Activated CD8-positive, alpha-beta memory T cell treated with anti-CD3 and anti-CD28 coated beads, Interleukin-2, amount 10 ng/mL, durations not matched to agents 7 days and 5 days (primary cell): ENCODE measurements around the gene INVS. TPM values are rescaled to one million over a fixed set of nuclear protein-coding genes. Genes with fewer than 3 reads are reported as not detected.
"Not testable (repeated sequence)": the region's sequence is repeated elsewhere in the genome, so short reads cannot be mapped to it uniquely, and the experiment has no call there.

ENCODE experiments used
- ATAC-seq: fragments of 150-1000 bp; cut with Tn5 transposase; one replicate; pipeline ENCODE4 v1.10.0; 2021; ENCODE audit warnings: moderate library complexity
- CTCF ChIA-PET: fragments of 350-600 bp; sonication (Branson Sonifier 250); formaldehyde crosslinking; loops from one replicate; lab custom pipeline; 2021; ENCODE audit warnings: antibody characterized with exemption; lab: Charles Lee
- DNase-seq: peaks from one replicate; pipeline ENCODE4 v3.0.0-alpha.2; 2020
- H3K27ac Mint-ChIP-seq: one replicate; pipeline ENCODE4 v1.8.0; 2021; ENCODE audit warnings: mild to moderate bottlenecking, mixed read lengths
- H3K27me3 Mint-ChIP-seq: one replicate; pipeline ENCODE4 v1.8.0; 2021; ENCODE audit warnings: mixed read lengths
- H3K36me3 Mint-ChIP-seq: one replicate; pipeline ENCODE4 v1.8.0; 2021; ENCODE audit warnings: mild to moderate bottlenecking, mixed read lengths
- H3K4me1 Mint-ChIP-seq: one replicate; pipeline ENCODE4 v1.8.0; 2021; ENCODE audit warnings: mixed read lengths
- H3K4me3 Mint-ChIP-seq: one replicate; pipeline ENCODE4 v1.8.0; 2021; ENCODE audit warnings: mild to moderate bottlenecking, moderate library complexity, mixed read lengths
- H3K9me3 Mint-ChIP-seq: one replicate; pipeline ENCODE4 v1.8.0; 2022; ENCODE audit warnings: low read depth, mixed read lengths
- total RNA-seq, 2 experiments: library from RNA; stranded (reverse); gene quantifications; one replicate each; pipeline ENCODE4 v1.2.3, GENCODE V29; 2021

INVS gene
- total RNA-seq, 2 experiments from 2014 or later, result 21.3 TPM

DNA sequence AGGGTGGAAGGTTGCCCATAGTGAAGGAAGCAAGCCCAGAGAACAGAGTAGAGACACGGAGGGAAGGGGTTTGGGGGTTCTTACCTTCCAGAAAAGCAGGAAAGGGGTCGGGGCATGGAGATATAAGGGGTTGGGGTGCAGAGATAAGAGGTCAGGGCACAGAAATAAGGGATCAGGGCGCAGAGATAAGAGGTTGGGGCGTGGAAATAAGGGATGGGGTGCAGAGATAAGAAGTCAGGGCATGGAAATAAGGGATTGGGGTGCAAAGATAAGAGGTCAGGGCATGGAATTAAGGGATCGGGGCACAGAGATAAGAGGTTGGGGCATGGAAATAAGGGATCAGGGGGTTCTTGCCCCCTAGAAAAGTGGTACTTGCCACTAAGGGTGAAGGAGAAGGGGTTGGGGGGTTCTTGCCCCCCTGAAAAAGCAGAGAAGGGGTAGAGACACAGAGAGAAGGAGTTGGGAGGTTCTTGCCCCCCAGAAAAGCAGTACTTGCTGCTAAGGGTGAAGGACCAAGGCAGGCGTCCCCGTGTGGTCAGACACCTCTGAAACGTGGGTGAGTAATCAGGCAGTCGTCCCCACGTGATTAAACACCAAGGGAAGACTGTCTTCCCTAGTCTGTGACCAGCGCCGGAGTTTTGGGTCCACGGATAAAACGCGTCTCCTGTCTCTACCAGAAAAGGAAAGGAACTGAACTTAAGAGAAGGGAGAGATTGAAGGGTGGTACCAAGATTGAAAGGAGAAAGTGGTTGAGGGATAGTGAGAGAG is 46.3 kb downstream of the INVS start:
- CTCF ChIA-PET, H3K27ac Mint-ChIP-seq, ATAC-seq, H3K27me3 Mint-ChIP-seq, DNase-seq, H3K9me3 Mint-ChIP-seq, H3K4me1 Mint-ChIP-seq, H3K4me3 Mint-ChIP-seq, H3K36me3 Mint-ChIP-seq: not testable (repeated sequence)

DNA sequence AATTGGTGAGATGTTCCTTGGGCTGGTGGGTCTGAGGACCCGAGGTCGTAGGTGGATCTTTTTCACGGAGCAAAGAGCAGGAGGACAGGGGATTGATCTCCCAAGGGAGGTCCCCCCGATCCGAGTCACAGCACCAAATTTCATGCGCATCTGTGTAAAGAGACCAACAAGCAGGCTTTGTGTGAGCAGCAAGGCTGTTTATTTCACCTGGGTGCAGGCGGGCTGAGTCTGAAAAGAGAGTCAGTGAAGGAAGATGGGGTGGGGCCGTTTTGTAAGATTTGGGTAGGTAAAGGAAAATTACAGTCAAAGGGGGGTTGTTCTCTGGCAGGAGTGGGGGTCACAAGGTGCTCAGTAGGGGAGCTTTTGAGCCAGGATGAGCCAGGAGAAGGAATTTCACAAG is 46.9 kb downstream of the INVS start:
- H3K36me3 Mint-ChIP-seq, H3K4me1 Mint-ChIP-seq, H3K27ac Mint-ChIP-seq, H3K4me3 Mint-ChIP-seq, CTCF ChIA-PET, H3K27me3 Mint-ChIP-seq, DNase-seq, ATAC-seq, H3K9me3 Mint-ChIP-seq: not testable (repeated sequence)

DNA sequence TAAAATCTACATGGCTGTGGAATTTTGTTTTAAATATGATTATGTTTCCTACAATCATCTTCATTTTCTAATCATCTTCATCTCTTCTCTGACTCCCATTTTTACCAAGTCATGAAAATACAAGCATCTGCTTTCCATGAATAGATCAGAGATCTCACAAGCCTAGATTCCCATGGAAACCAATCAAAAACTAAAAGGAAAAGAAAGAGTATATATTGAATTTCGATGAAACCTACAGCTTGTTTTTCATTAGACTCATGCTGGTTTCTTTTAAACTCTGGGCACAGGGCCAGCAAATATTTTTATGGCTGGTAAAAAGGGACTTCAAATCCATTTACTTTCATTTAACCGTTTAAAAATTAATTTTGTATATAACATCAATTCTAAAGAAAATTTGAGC is 51.2 kb downstream of the INVS start:
- no peak overlapping the region for H3K27ac Mint-ChIP-seq
- H3K9me3 Mint-ChIP-seq, result no peaks in the 10 kb centered on the region
- no peaks in the 10 kb centered on the region for H3K4me1 Mint-ChIP-seq
- CTCF ChIA-PET, result interaction anchor here (1.1 kb wide), 1 partner anchor 100 kb away, joined by 3 read pairs; no protein-coding TSS in a partner anchor
- H3K36me3 Mint-ChIP-seq, result peaks cover 3% of the 10 kb centered on the region
- ATAC-seq (no peak), DNase-seq (no peak)
- H3K4me3 Mint-ChIP-seq, result no peak overlapping the region
- no peaks in the 10 kb centered on the region for H3K27me3 Mint-ChIP-seq

DNA sequence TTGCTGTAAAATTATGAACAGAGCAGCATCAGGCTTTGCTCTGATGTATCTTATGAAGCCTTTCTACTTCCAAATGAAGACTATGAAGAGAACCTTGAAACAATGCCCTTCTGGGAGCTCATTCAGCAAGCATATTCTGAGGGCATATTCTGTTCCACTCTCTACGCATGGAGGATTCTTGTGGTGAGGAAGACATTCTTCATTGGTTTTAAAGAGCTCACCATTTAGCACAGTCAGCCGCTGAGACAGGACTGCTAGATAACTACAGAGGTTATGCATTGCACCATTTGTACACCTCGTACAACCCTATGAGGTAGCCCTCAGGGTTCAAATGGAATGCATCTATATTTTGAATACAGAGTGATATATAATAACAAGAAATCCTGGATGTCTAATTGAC is 61.0 kb downstream of the INVS start:
- no peak overlapping the region for H3K27ac Mint-ChIP-seq
- no peak for ATAC-seq
- no peaks in the 10 kb centered on the region for H3K4me1 Mint-ChIP-seq
- CTCF ChIA-PET, result no interaction called here
- H3K4me3 Mint-ChIP-seq, result no peak overlapping the region
- H3K36me3 Mint-ChIP-seq, result peaks cover 4% of the 10 kb centered on the region
- no peaks in the 10 kb centered on the region for H3K27me3 Mint-ChIP-seq
- DNase-seq, result no peak
- H3K9me3 Mint-ChIP-seq, result no peaks in the 10 kb centered on the region

DNA sequence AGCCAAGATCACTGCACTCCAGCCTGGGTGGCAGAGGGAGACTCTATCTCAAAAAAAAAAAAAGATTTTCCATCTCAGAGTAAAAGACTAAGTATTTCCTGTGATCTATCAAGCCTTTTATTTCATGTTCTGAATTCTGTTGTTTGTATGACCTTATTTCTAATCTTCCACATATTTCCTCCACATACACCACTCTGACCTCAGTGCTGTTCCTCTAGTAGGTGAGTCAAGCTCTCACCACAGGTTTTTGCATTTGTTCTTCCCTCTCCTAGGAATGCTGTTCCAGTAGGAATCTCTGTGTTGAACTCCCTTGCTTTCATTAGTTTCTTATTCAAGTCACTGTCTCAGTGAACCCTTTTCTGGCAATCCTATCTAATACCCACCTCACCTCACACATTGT is 68.1 kb downstream of the INVS start:
- no peaks in the 10 kb centered on the region for H3K27me3 Mint-ChIP-seq
- no peaks in the 10 kb centered on the region for H3K9me3 Mint-ChIP-seq
- ATAC-seq (no peak), DNase-seq (no peak)
- H3K36me3 Mint-ChIP-seq, result peaks cover 9% of the 10 kb centered on the region
- CTCF ChIA-PET, result interaction anchor here (1.5 kb wide), 1 partner anchor 8 kb away, joined by 4 read pairs; no protein-coding TSS in a partner anchor
- H3K27ac Mint-ChIP-seq, result no peak overlapping the region
- no peak overlapping the region for H3K4me3 Mint-ChIP-seq
- no peaks in the 10 kb centered on the region for H3K4me1 Mint-ChIP-seq

DNA sequence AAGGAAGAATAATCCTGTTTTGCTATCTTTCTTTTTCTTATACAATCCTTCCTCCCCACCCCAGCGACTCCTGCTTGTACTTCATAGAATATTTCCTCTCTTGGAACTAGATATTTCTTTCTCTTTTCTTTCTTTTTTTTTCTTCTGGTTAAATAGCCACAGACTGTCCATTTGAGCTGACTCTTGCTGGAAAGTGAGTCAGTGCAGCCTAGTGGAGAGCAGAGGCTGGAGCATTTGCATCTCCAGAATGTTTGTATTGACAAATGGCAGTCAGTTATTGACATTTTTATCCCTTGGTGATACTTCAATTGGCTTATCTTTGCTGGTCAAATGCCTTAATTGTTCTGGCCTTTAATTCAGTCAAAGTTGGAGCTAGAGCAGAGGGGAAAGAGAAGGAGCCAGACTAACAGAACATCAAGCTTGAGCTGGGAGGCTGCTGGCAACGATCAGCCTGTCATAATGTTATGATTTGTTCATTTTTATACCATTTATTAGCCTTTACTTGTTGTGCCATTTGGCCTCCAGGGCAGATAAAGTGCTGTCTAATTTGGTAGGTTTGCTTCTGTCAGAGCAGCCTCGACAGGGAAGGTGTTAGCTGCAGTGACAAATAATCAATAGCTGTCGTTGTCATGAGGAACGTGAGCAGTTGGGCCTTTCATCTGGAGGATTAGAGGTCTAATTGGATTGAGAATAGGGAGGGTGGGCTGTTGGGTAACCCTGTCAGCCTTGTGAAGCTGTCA is 69.0 kb downstream of the INVS start:
- CTCF ChIA-PET, result interaction anchor here (0.6 to 1.5 kb wide), 2 partner anchors 9 to 16 kb away, joined by 3 to 4 read pairs; no protein-coding TSS in a partner anchor
- DNase-seq (no peak), ATAC-seq (no peak)
- H3K9me3 Mint-ChIP-seq, result no peaks in the 10 kb centered on the region
- H3K27ac Mint-ChIP-seq, result no peak overlapping the region
- no peaks in the 10 kb centered on the region for H3K4me1 Mint-ChIP-seq
- no peak overlapping the region for H3K4me3 Mint-ChIP-seq
- no peaks in the 10 kb centered on the region for H3K27me3 Mint-ChIP-seq
- peaks cover 15% of the 10 kb centered on the region for H3K36me3 Mint-ChIP-seq

DNA sequence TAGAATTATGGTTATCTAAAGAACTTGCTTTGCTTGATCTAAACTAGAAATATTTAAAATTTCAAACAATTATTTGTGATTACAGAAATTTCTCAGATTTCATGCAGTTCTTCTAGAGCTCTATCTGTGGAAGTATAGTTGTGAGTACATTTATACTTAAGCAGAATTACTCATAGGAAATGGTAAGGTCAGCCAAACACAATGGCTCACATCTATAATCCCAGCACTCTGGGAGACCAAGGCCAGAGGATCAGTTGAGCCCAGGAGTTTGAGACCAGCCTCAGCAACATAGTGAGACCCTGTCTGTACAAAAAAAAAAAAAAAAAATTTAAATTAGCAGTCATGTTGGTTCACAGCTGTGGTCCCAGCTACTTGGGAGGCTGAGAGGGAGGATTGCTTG is 71.0 kb downstream of the INVS start:
- Mint-ChIP-seq H3K4me1 (no peaks in the 10 kb centered on the region), H3K4me3 (no peak overlapping the region), H3K36me3 (peaks cover 32% of the 10 kb centered on the region), H3K27ac (no peak overlapping the region), H3K27me3 (no peaks in the 10 kb centered on the region), H3K9me3 (peaks cover 3% of the 10 kb centered on the region)
- CTCF ChIA-PET, result no interaction called here
- ATAC-seq, result no peak
- DNase-seq, result no peak

DNA sequence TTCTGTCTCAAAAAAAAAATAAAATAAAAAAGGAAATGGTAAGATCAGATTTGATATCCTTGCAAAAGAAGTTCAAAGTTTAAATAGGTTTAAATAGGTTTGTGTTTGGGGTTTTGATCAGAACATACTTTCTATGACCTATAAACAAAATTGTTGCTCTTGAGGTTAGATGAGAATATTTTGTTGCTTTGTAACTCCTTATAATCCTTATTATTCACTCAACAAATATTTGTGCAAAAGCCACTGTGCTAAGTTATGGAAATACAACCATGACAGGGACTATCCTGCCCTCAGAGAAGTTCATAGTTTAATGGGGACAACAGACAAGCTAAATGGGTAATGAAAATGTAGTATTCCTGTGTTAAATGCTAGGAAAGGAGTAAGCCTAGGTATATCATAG is 71.5 kb downstream of the INVS start:
- H3K4me1 Mint-ChIP-seq, result no peaks in the 10 kb centered on the region
- H3K27ac Mint-ChIP-seq, result no peak overlapping the region
- DNase-seq (no peak), ATAC-seq (no peak)
- CTCF ChIA-PET, result interaction anchor here (0.6 kb wide), 1 partner anchor 253 kb away, joined by 3 read pairs; no protein-coding TSS in a partner anchor
- no peak overlapping the region for H3K4me3 Mint-ChIP-seq
- H3K9me3 Mint-ChIP-seq, result peaks cover 3% of the 10 kb centered on the region
- peaks cover 34% of the 10 kb centered on the region for H3K36me3 Mint-ChIP-seq
- H3K27me3 Mint-ChIP-seq, result no peaks in the 10 kb centered on the region

DNA sequence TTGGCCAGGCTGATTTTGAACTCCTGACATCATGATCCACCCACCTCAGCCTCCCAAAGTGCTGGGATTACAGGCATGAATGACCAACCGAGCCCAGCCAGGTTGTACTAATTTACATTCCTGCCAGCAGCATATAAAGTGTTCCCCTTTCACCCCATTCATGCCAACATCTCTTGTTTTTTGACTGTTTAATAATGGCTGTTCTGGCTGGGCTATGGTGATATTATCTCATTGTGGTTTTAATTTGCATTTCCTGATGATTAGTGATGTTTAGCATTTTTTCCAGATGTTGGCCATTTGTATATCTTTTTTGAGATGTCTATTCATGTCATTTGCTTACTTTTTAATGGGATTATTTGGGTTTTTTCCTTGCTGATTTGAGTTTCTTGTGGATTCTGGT is 87.3 kb downstream of the INVS start:
- no peaks in the 10 kb centered on the region for H3K27me3 Mint-ChIP-seq
- peaks cover 25% of the 10 kb centered on the region for H3K9me3 Mint-ChIP-seq
- DNase-seq, result no peak
- H3K27ac Mint-ChIP-seq, result no peak overlapping the region
- CTCF ChIA-PET, result no interaction called here
- peaks cover 40% of the 10 kb centered on the region for H3K36me3 Mint-ChIP-seq
- H3K4me1 Mint-ChIP-seq, result no peaks in the 10 kb centered on the region
- no peak overlapping the region for H3K4me3 Mint-ChIP-seq
- no peak for ATAC-seq

DNA sequence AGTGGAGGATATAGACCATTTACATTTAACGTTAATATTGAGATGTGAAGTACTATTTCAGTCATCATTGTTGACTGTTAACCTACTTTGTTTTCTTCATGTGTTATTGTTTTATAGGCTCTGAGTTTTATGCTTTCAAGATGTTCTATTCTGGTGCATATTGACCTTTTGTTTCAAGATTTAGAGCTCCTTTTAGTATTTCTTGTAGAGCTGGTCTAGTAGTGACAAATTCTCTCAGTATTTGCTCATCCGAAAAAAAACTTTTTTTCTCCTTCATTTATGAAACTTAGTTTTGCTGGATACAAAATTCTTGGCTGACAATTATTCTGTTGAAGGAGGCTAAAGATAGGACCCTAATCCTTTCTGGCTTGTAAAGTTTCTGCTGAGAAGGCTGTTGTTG is 91.3 kb downstream of the INVS start:
- DNase-seq (no peak), ATAC-seq (no peak)
- no peaks in the 10 kb centered on the region for H3K4me1 Mint-ChIP-seq
- H3K4me3 Mint-ChIP-seq, result no peak overlapping the region
- CTCF ChIA-PET, result no interaction called here
- H3K9me3 Mint-ChIP-seq, result peaks cover 28% of the 10 kb centered on the region
- H3K36me3 Mint-ChIP-seq, result peaks cover 57% of the 10 kb centered on the region
- no peaks in the 10 kb centered on the region for H3K27me3 Mint-ChIP-seq
- H3K27ac Mint-ChIP-seq, result no peak overlapping the region

DNA sequence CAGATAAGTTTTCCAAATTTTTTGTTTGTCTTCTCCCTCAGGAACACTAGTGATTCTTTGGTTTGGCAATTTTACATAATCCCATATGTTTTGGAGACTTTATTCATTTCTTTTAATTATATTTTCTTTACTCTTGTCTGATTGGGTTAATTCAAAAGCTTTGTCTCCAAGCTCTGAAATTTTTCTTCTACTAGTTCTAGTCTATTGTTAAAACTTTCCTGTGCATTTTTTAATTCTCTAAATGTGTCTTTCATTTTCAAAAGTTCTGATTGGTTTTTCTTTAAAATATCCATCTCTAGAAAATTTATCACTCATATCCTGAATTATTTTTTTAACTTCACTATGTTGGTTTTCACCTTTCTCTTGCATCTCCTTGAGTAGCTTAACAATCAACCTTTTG is 92.2 kb downstream of the INVS start:
- peaks cover 28% of the 10 kb centered on the region for H3K9me3 Mint-ChIP-seq
- no peaks in the 10 kb centered on the region for H3K27me3 Mint-ChIP-seq
- H3K4me3 Mint-ChIP-seq, result no peak overlapping the region
- DNase-seq (no peak), ATAC-seq (no peak)
- H3K4me1 Mint-ChIP-seq, result no peaks in the 10 kb centered on the region
- peaks cover 53% of the 10 kb centered on the region for H3K36me3 Mint-ChIP-seq
- no peak overlapping the region for H3K27ac Mint-ChIP-seq
- CTCF ChIA-PET, result no interaction called here

DNA sequence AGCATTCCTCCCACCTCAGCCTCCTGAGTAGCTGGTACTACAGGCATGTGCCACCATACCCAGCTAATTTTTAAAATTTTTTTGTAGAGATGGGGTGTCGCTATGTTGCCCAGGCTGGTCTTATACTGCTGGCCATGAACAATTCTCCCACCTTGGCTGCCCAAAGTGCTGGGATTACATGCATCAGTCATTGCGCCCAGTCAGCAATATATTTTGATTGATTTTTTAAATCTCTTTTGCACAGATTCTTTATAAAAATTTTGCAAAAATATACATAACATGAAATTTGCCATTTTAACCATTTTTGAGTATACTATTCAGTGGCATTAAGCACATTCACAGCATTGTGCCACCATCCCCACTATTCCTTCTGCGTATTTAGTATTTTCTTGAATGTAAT is 94.0 kb downstream of the INVS start:
- Mint-ChIP-seq H3K27me3 (no peaks in the 10 kb centered on the region), H3K9me3 (peaks cover 21% of the 10 kb centered on the region), H3K4me3 (no peak overlapping the region), H3K27ac (no peak overlapping the region), H3K36me3 (peaks cover 49% of the 10 kb centered on the region), H3K4me1 (no peaks in the 10 kb centered on the region)
- ATAC-seq (no peak), DNase-seq (no peak)
- CTCF ChIA-PET, result no interaction called here

DNA sequence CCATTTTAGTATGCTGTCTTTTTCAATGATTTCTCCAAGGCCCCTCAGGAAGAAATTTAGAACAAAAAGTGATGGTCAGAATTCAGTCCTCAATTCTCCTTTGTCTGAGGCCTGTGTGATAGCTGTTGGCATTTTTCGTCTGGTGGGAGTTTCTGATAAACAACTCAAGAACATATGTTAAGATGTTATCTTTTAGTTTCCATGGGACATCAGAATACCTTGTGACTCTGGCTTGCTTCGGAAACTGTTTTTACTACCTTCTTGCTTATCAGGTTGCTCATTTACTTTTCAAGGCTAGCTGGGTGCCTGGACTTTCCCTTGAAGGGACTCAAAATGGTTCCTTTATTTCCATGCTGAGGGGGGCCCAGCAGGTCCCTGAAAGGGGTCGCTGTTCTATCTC is 97.2 kb downstream of the INVS start:
- H3K27ac Mint-ChIP-seq, result no peak overlapping the region
- peaks cover 36% of the 10 kb centered on the region for H3K36me3 Mint-ChIP-seq
- no peak overlapping the region for H3K4me3 Mint-ChIP-seq
- ATAC-seq, result no peak
- no peak for DNase-seq
- peaks cover 4% of the 10 kb centered on the region for H3K9me3 Mint-ChIP-seq
- no peaks in the 10 kb centered on the region for H3K4me1 Mint-ChIP-seq
- H3K27me3 Mint-ChIP-seq, result no peaks in the 10 kb centered on the region
- CTCF ChIA-PET, result no interaction called here

DNA sequence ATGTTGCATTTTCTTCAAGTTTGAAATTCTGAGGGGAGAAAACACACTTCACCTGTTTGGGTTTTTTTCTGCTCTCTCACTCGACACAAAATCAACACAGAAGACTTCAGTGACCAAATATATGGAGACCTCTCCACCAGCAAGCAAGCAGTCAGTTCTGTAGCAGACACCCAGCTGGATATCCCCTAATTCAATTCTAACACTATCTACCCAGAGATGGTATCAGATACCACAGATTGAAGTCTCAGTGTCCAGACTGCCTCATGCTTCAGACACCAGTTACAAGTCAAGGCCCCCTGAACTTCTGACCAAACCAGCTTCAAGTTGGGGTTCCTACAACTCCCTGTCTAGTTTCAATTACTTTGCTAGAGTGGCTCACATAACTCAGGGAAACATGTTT is 97.8 kb downstream of the INVS start:
- ATAC-seq (no peak), DNase-seq (no peak)
- Mint-ChIP-seq H3K27me3 (no peaks in the 10 kb centered on the region), H3K27ac (no peak overlapping the region), H3K9me3 (no peaks in the 10 kb centered on the region), H3K36me3 (peaks cover 30% of the 10 kb centered on the region), H3K4me3 (no peak overlapping the region), H3K4me1 (no peaks in the 10 kb centered on the region)
- CTCF ChIA-PET, result no interaction called here
